ENCODE results near the gene NEDD4L. TPM values are rescaled to one million over a fixed set of nuclear protein-coding genes. Genes with fewer than 3 reads are reported as not detected.

Gene NEDD4L
- total and polyA plus RNA-seq, 10 of the 15 experiments (the other 5 are each of a cell fraction or from before 2014, with no cell fraction given) = 7.4 to 24.0 (median 17.7) TPM

- Histone ChIP-seq H4K20me1 (ENCODE audit: control insufficient read depth, insufficient read depth) (no peaks in the 10 kb centered on the region), H3K4me3 (no peak overlapping the region), H3K9me3 (replicated peaks; ENCODE audit: control insufficient read depth, insufficient read depth, low read length) (no peaks in the 10 kb centered on the region), H3K36me3 (ENCODE audit: control insufficient read depth in 2 of 2, insufficient read depth in 2 of 2, low read length in 1 of 2) (no peaks in the 10 kb centered on the region; a peak in 1 of 4 replicates), H3K79me2 (ENCODE audit: control insufficient read depth, insufficient read depth, low read length) (no peaks in the 10 kb centered on the region), H3K4me2 (ENCODE audit: control insufficient read depth, insufficient read depth) (no peak overlapping the region), H3K9ac (ENCODE audit: control insufficient read depth, insufficient read depth, low read length) (no peak overlapping the region), H3K27me3 (replicated peaks in 1 of 2; ENCODE audit: control insufficient read depth in 2 of 2, insufficient read depth in 2 of 2, low read length in 1 of 2) (no peaks in the 10 kb centered on the region), H2AFZ (ENCODE audit: control insufficient read depth, low read depth, low read length) (no peak overlapping the region), H3K4me1 (ENCODE audit: control insufficient read depth, insufficient read depth, low read length) (peaks cover 9% of the 10 kb centered on the region; the same call in 1 of the 2 replicates), H3K27ac (ENCODE audit: control insufficient read depth, insufficient read depth) (no peak overlapping the region)
- CTCF ChIA-PET = interaction anchor here (0.6 to 1.5 kb wide), 4 partner anchors 12 to 108 kb away, joined by 3 to 4 read pairs (median 4); no protein-coding TSS in a partner anchor
- TF ChIP-seq POU2F2 (IDR thresholded peaks at IDR 0.05; ENCODE audit: borderline replicate concordance, low read depth, low read length) = no peak
- no peak for TF ChIP-seq GABPA (IDR thresholded peaks at IDR 0.05; ENCODE audit: low read depth)
- no peak for TF ChIP-seq ZBED1 (IDR thresholded peaks at IDR 0.05; ENCODE audit: borderline replicate concordance)
- TF ChIP-seq PAX8 (IDR thresholded peaks at IDR 0.05) = no peak
- no peak for TF ChIP-seq IKZF1 (conservative IDR thresholded peaks at IDR 0.05)
- TF ChIP-seq EGR1 (IDR thresholded peaks at IDR 0.05; ENCODE audit: borderline replicate concordance in 1 of 2, low read depth in 2 of 2, low read length in 2 of 2) = no peak
- TF ChIP-seq NR2C2 (IDR thresholded peaks at IDR 0.05; ENCODE audit: borderline replicate concordance, control insufficient read depth, insufficient read length, low read depth) = no peak
- no peak for TF ChIP-seq JUNB (IDR thresholded peaks at IDR 0.05)
- no peak for TF ChIP-seq BACH1 (IDR thresholded peaks at IDR 0.05; ENCODE audit: borderline replicate concordance)
- no peak for TF ChIP-seq RELA (IDR thresholded peaks at IDR 0.05; ENCODE audit: borderline replicate concordance, partially characterized antibody)
- TF ChIP-seq CBFB (IDR thresholded peaks at IDR 0.05; ENCODE audit: low read depth) = no peak
- 69% methylated on average over 3 of the region's 3 CpGs for WGBS (ENCODE audit: insufficient coverage, insufficient replicate concordance, low lambda C conversion rate, missing lambda C conversion rate)
- DNase-seq (ENCODE audit: low read depth, low spot score) = no peak
- no peak for ATAC-seq
- FAIRE-seq = no peak
- intact Hi-C loops (cut with micrococcal nuclease; ENCODE audit: unreplicated experiment) = no loop called here
- in situ Hi-C loops (cut with MboI) = no loop called here
- RAD21 ChIA-PET (ENCODE audit: unreplicated experiment) = interaction anchor here (0.8 to 1.2 kb wide), 3 partner anchors 8 to 84 kb away, joined by 3 to 11 read pairs (median 4); no protein-coding TSS in a partner anchor
- BruUV-seq (replicated peaks) = no TSS peak
- SMC1A ChIA-PET (ENCODE audit: uncharacterized antibody, unreplicated experiment) = interaction anchor here (1.0 to 2.7 kb wide), 6 partner anchors 10 to 101 kb away, joined by 3 to 24 read pairs (median 4); no protein-coding TSS in a partner anchor
- POLR2A ChIA-PET = interaction anchor here (1.4 to 2.0 kb wide), 2 partner anchors 8 to 11 kb away, joined by 5 to 14 read pairs; no protein-coding TSS in a partner anchor
Measured at GRCh38 chr18:58217052-58217451, 173.0 kb downstream of the NEDD4L start.
